ENCODE results near the gene ANKRD11.

DNA sequence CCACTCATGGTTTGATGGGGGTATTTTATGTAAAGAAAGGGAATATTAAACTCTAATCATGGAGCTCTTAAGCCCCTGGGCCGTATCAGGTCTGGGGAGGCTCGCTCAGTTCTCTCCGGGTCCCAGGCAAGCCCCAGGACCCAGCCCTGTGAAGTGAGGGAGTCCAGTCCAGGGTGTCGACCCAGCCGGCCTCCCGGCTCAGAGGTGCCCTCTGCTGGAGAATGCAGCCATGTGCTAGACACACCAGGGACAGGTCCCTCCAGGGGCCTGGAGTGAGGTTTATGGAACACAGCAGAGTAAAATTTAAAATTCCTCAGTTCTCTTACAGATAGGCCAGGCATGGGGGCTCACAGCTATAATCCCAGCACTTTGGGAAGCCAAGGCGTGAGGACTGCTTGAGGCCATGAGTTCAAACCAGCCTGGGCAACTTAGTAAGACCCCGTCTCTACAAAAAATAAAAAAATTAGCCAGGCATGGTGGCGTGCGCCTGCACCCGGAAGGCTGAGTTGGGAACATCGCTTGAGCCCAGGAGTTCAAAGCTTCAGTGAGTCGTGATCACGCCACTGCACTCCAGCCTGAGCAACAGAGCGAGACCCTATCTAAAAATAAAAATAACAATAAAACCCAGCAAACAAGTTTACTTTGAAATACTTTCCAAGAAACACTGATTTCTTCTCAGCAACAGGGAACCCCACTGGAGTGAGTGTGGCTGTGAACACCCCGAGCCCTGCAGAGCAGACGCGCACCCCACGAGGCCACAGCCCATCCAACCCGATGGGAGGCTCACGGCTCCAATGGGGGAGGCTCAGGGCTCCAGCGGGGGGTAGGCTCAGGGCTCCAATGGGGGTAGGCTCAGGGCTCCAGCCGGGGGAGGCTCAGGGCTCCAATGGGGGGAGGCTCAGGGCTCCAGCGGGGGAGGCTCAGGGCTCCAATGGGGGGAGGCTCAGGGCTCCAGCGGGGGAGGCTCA, 200.6 kb downstream of the ANKRD11 start:
- TF ChIP-seq POLR2A (IDR thresholded peaks at IDR 0.05; ENCODE audit: low read depth, low read length), result no peak
- TF ChIP-seq TAF1 (IDR thresholded peaks at IDR 0.05; ENCODE audit: low read depth, low read length), result no peak
- no peak for TF ChIP-seq POLR2AphosphoS5 (IDR thresholded peaks at IDR 0.05; ENCODE audit: low read depth, low read length)
- no peak for TF ChIP-seq SPI1 (IDR thresholded peaks at IDR 0.05; ENCODE audit: low read depth, low read length)
- TF ChIP-seq PAX5 (IDR thresholded peaks at IDR 0.05; ENCODE audit: insufficient read depth, low read length, severe bottlenecking), result no peak
- no peak for TF ChIP-seq POU2F2 (IDR thresholded peaks at IDR 0.05; ENCODE audit: low read depth, low read length)
